ENCODE results near the gene ARMS2. TPM values are rescaled to one million over a fixed set of nuclear protein-coding genes. Genes with fewer than 3 reads are reported as not detected.

ARMS2 gene
- total and polyA plus RNA-seq, 2 of the 13 experiments (the other 11 are each of a cell fraction or from before 2014, with no cell fraction given): not detected

- ATAC-seq (no peak), FAIRE-seq (no peak), DNase-seq (ENCODE audit: low spot score) (no peak)
- Histone ChIP-seq H3K4me1 (ENCODE audit: insufficient read depth, low read length) (0 out of 2 replicates have a peak, but pooled peaks cover 8% of the 10 kb centered on the region), H4K20me1 (ENCODE audit: insufficient read depth, low read length) (no peaks in the 10 kb centered on the region), H3K36me3 (replicated peaks in 1 of 2; ENCODE audit: control insufficient read depth in 1 of 2, insufficient read depth in 2 of 2, low read length in 2 of 2) (no peaks in the 10 kb centered on the region), H3K9ac (ENCODE audit: insufficient read depth, low read depth, low read length) (no peak overlapping the region), H3K27ac (ENCODE audit: extremely low read length, insufficient read depth, low read length) (no peak overlapping the region), H3K27me3 (ENCODE audit: control insufficient read depth in 1 of 2, insufficient read depth in 2 of 2, low read length in 2 of 2) (peaks cover 2 to 58% of the 10 kb centered on the region in 2 experiments; a peak in 4 of 5 replicates), H3K4me3 (replicated peaks in 1 of 3; ENCODE audit: insufficient read depth in 1 of 3, low read depth in 2 of 3, low read length in 3 of 3) (no peak overlapping the region), H3K4me2 (ENCODE audit: low read depth, low read length) (no peak overlapping the region), H2AFZ (ENCODE audit: low read length) (no peak overlapping the region), H3K9me3 (ENCODE audit: low read length) (no peaks in the 10 kb centered on the region), H3K79me2 (ENCODE audit: insufficient read depth, low read length) (no peaks in the 10 kb centered on the region)
- CTCF ChIA-PET (ENCODE audit: low intra/inter-chr PET ratio, low total read pairs): no interaction called here
- POLR2A ChIA-PET: no interaction called here
- no TSS peak for BruUV-seq (replicated peaks)
- in situ Hi-C loops (cut with HindIII; ENCODE audit: extremely low pct_ligation_motif_present, low pct_unique_long_range_greater_than_20kb): no loop called here
- WGBS (ENCODE audit: low lambda C conversion rate): 23% methylated on average over 15 of the region's 15 CpGs
- intact Hi-C loops (cut with micrococcal nuclease; ENCODE audit: unreplicated experiment): no loop called here
- TF ChIP-seq, protein P1, sequence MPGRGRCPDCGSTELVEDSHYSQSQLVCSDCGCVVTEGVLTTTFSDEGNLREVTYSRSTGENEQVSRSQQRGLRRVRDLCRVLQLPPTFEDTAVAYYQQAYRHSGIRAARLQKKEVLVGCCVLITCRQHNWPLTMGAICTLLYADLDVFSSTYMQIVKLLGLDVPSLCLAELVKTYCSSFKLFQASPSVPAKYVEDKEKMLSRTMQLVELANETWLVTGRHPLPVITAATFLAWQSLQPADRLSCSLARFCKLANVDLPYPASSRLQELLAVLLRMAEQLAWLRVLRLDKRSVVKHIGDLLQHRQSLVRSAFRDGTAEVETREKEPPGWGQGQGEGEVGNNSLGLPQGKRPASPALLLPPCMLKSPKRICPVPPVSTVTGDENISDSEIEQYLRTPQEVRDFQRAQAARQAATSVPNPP (CRISPR knock-in tag; IDR thresholded peaks at IDR 0.05): no peak
- no peak for TF ChIP-seq IRX3 (CRISPR knock-in tag; IDR thresholded peaks at IDR 0.05; ENCODE audit: borderline replicate concordance, low read depth)
- TF ChIP-seq, protein P2, sequence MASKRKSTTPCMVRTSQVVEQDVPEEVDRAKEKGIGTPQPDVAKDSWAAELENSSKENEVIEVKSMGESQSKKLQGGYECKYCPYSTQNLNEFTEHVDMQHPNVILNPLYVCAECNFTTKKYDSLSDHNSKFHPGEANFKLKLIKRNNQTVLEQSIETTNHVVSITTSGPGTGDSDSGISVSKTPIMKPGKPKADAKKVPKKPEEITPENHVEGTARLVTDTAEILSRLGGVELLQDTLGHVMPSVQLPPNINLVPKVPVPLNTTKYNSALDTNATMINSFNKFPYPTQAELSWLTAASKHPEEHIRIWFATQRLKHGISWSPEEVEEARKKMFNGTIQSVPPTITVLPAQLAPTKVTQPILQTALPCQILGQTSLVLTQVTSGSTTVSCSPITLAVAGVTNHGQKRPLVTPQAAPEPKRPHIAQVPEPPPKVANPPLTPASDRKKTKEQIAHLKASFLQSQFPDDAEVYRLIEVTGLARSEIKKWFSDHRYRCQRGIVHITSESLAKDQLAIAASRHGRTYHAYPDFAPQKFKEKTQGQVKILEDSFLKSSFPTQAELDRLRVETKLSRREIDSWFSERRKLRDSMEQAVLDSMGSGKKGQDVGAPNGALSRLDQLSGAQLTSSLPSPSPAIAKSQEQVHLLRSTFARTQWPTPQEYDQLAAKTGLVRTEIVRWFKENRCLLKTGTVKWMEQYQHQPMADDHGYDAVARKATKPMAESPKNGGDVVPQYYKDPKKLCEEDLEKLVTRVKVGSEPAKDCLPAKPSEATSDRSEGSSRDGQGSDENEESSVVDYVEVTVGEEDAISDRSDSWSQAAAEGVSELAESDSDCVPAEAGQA (IDR thresholded peaks at IDR 0.05; ENCODE audit: low read depth): no peak
- TF ChIP-seq, protein P2 (CRISPR knock-in tag; IDR thresholded peaks at IDR 0.05; ENCODE audit: borderline replicate concordance): no peak
- no peak for TF ChIP-seq SP140L (CRISPR knock-in tag; IDR thresholded peaks at IDR 0.05; ENCODE audit: borderline replicate concordance)
- TF ChIP-seq, protein P3, sequence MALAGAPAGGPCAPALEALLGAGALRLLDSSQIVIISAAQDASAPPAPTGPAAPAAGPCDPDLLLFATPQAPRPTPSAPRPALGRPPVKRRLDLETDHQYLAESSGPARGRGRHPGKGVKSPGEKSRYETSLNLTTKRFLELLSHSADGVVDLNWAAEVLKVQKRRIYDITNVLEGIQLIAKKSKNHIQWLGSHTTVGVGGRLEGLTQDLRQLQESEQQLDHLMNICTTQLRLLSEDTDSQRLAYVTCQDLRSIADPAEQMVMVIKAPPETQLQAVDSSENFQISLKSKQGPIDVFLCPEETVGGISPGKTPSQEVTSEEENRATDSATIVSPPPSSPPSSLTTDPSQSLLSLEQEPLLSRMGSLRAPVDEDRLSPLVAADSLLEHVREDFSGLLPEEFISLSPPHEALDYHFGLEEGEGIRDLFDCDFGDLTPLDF (CRISPR knock-in tag; IDR thresholded peaks at IDR 0.05): no peak
- TF ChIP-seq KDM1A (CRISPR knock-in tag; IDR thresholded peaks at IDR 0.05): no peak
- no peak for TF ChIP-seq SNAPC2 (CRISPR knock-in tag; IDR thresholded peaks at IDR 0.05)
- no peak for TF ChIP-seq ZNF660 (CRISPR knock-in tag; IDR thresholded peaks at IDR 0.05; ENCODE audit: borderline replicate concordance, low read depth)
- TF ChIP-seq PAF1 (CRISPR knock-in tag; IDR thresholded peaks at IDR 0.05): no peak
- TF ChIP-seq ZNF280D (CRISPR knock-in tag; IDR thresholded peaks at IDR 0.05): no peak
- TF ChIP-seq SMYD3 (CRISPR knock-in tag; IDR thresholded peaks at IDR 0.05): no peak
- no peak for TF ChIP-seq ZNF850 (CRISPR knock-in tag; conservative IDR thresholded peaks at IDR 0.05)
These were observed 19.8 kb downstream of the ARMS2 start for GRCh38 chr10:122474131-122474818.

Data from HepG2 (cell line).